ENCODE measurements around the gene ARFRP1.

Gene ARFRP1

GRCh38 chr20:63657937-63658748, 49.6 kb downstream of the ARFRP1 start, which contains the start of gene RTEL1:
Gene RTEL1, plus strand, starts transcription at chr20:63658312. Its CDS starts 1,091 bp downstream, at chr20:63659403.
- ChIA-PET POLR2A (interaction anchor here (1.2 kb wide), 1 partner anchor 16 kb away, joined by 4 read pairs; no protein-coding TSS in a partner anchor), CTCF (interaction anchor here (1.0 to 3.4 kb wide), 4 partner anchors 10 to 206 kb away, joined by 3 to 11 read pairs (median 3); no protein-coding TSS in a partner anchor)
- peak; percentile 96 for DNase-seq (ENCODE audit: extremely low spot score)
- TF ChIP-seq CTCF (IDR thresholded peaks at IDR 0.05; ENCODE audit: control extremely low read depth, extremely low read depth, low read depth, missing control alignments) = no peak

- TF ChIP-seq CTCF (IDR thresholded peaks at IDR 0.05; ENCODE audit: control extremely low read depth, extremely low read depth, low read depth, missing control alignments) = no peak
- DNase-seq (ENCODE audit: extremely low spot score) = no peak
- ChIA-PET CTCF (interaction anchor here (1.1 to 3.4 kb wide), 2 partner anchors 16 to 30 kb away, joined by 3 to 11 read pairs; no protein-coding TSS in a partner anchor), POLR2A (interaction anchor here (1.2 kb wide), 1 partner anchor 15 kb away, joined by 4 read pairs; no protein-coding TSS in a partner anchor)
These were observed 50.4 kb downstream of the ARFRP1 start for GRCh38 chr20:63657260-63657936.

- CTCF ChIA-PET = interaction anchor here (1.4 to 1.9 kb wide), 2 partner anchors 118 to 324 kb away, joined by 3 to 6 read pairs; partner anchors contain the start of genes PTK6 and SAMD10
- no peak for DNase-seq (ENCODE audit: extremely low spot score)
- TF ChIP-seq CTCF (IDR thresholded peaks at IDR 0.05; ENCODE audit: control extremely low read depth, extremely low read depth, low read depth, missing control alignments) = no peak
- POLR2A ChIA-PET = no interaction called here
These were observed 51.3 kb downstream of the ARFRP1 start for GRCh38 chr20:63656451-63656850.

- CTCF ChIA-PET = interaction anchor here (1.4 to 1.9 kb wide), 2 partner anchors 117 to 325 kb away, joined by 3 to 6 read pairs; partner anchors contain the start of genes PTK6 and SAMD10
- POLR2A ChIA-PET = no interaction called here
- TF ChIP-seq CTCF (IDR thresholded peaks at IDR 0.05; ENCODE audit: control extremely low read depth, extremely low read depth, low read depth, missing control alignments) = no peak
- no peak for DNase-seq (ENCODE audit: extremely low spot score)
These were observed 52.5 kb downstream of the ARFRP1 start for GRCh38 chr20:63655249-63655648.

GRCh38 chr20:63653974-63654668, 53.7 kb downstream of the ARFRP1 start:
- CTCF ChIA-PET = no interaction called here

More at GRCh38 chr20:63653974-63654668, 53.7 kb downstream of the ARFRP1 start:
- POLR2A ChIA-PET = no interaction called here
- no peak for TF ChIP-seq CTCF (IDR thresholded peaks at IDR 0.05; ENCODE audit: control extremely low read depth, extremely low read depth, low read depth, missing control alignments)
- DNase-seq (ENCODE audit: extremely low spot score) = no peak

Measured in GM10248 (cell line).